Spleen (tissue), 11 donors: ENCODE results near the gene MCM7. TPM values are rescaled to one million over a fixed set of nuclear protein-coding genes. Genes with fewer than 3 reads are reported as not detected.

ENCODE experiments used
- DNase-seq: peaks from one replicate; pipeline ENCODE4 v3.0.0-alpha.2; 2020
- H3K27ac ChIP-seq, 8 donors: fragments of 200-600 bp; sonication (generic) in 7 of 8; 1 replicate in 4 of 8; 2 replicates in 4 of 8; pipeline versions ENCODE4 v1.5.0 to v1.8.0; 2016 to 2021; ENCODE audit warnings: inconsistent platforms in 4 of 8, mild to moderate bottlenecking in 4 of 8, moderate library complexity in 1 of 8
- H3K27me3 ChIP-seq, 7 donors: fragments of 200-600 bp; sonication (generic) in 6 of 7; replicated peaks in 1 of 7; 1 replicate in 4 of 7; 2 replicates in 3 of 7; pipeline versions ENCODE4 v1.5.0 to v1.8.0; 2016 to 2021; ENCODE audit warnings: inconsistent platforms in 3 of 7, mild to moderate bottlenecking in 1 of 7
- H3K36me3 ChIP-seq, 6 donors: fragments of 200-600 bp; sonication (generic) in 5 of 6; 1 replicate in 4 of 6; 2 replicates in 2 of 6; pipeline versions ENCODE4 v1.5.0 to v1.8.0; 2016 to 2021; ENCODE audit warnings: inconsistent platforms in 2 of 6
- H3K4me1 ChIP-seq, 6 donors: fragments of 200-600 bp; sonication (generic) in 5 of 6; 1 replicate in 3 of 6; 2 replicates in 3 of 6; pipeline versions ENCODE4 v1.5.0 to v1.8.0; 2016 to 2021; ENCODE audit warnings: inconsistent platforms in 3 of 6
- H3K4me3 ChIP-seq, 8 donors: fragments of 200-600 bp; sonication (generic) in 7 of 8; 1 replicate in 4 of 8; 2 replicates in 4 of 8; pipeline versions ENCODE4 v1.5.0 to v1.8.0; 2016 to 2021; ENCODE audit warnings: inconsistent platforms in 4 of 8, mild to moderate bottlenecking in 4 of 8, moderate library complexity in 2 of 8
- H3K9me3 ChIP-seq, 8 donors: fragments of 200-600 bp; sonication (generic) in 7 of 8; 1 replicate in 4 of 8; 2 replicates in 4 of 8; pipeline versions ENCODE4 v1.5.0 to v1.8.0; 2016 to 2021; ENCODE audit warnings: inconsistent platforms in 4 of 8
- CTCF ChIP-seq, 11 experiments: fragments of 200-600 bp in 7 of 11; fragments of 450-650 bp in 4 of 11; sonication (generic) in 4 of 11; IDR thresholded peaks in 8 of 11; conservative IDR thresholded peaks in 3 of 11; 1 replicate in 7 of 11; 2 replicates in 4 of 11; pipeline versions ENCODE4 v1.4.0 to v1.8.0; 2016 to 2021; ENCODE audit warnings: antibody characterized with exemption in 11 of 11, inconsistent platforms in 4 of 11, mild to moderate bottlenecking in 1 of 11
- POLR2A ChIP-seq, 3 donors: fragments of 450-650 bp; IDR thresholded peaks; one replicate each; pipeline ENCODE4 v1.5.1; 2017; ENCODE audit warnings: antibody characterized with exemption in 3 of 3, mild to moderate bottlenecking in 1 of 3
- POLR2AphosphoS5 ChIP-seq, 3 donors: sonication (generic); formaldehyde crosslinking; IDR thresholded peaks; one replicate each; pipeline ENCODE4 v1.5.1; 2017; ENCODE audit warnings: antibody characterized with exemption in 3 of 3
- WGBS, 5 donors: extraction: QIAGEN DNeasy Blood & Tissue Kit in 3 of 5; methylation state at CpG; one replicate each; pipeline versions ENCODE4 v1.1.5 to v1.1.7; 2013 to 2018; 5-methylcytosine and 5-hydroxymethylcytosine counted together
- intact Hi-C: fragments of 100-400 bp; cut with DNase I; formaldehyde crosslinking; loops from one replicate; pipeline ENCODE4 v1.15.0; 2023; ENCODE audit warnings: low total_unique reads
- polyA plus RNA-seq, 3 donors: library from polyadenylated mRNA; stranded (reverse); fragments of 200-250 nt; gene quantifications; one replicate each; pipeline ENCODE4 v1.2.1, GENCODE V29; 2013
- total RNA-seq, 7 donors: library from RNA; depleted of rRNA in 3 of 7; stranded (reverse); fragments of >200 nt in 3 of 7; fragmentation: NEBNext Ultra II Directional in 4 of 7; extraction: Animal tissue kit (Norgen Biotek cat#: 25700) in 4 of 7; gene quantifications; one replicate each; pipeline versions ENCODE4 v1.1.0 to v1.2.1, GENCODE V29; 2016 to 2021
- donor health status: healthy with polysubstance abuse.
- donor health status: DM: no; HTN: no; CAD: no; lungs with moderate emphysema.
- donor health status: DM: no; HTN: no; CAD: no.
- donor health status: Bipolar disorder and iron deficiency.
- donor health status: healthy.
- donor health status: DM: no; HTN: no; CAD: no.
- donor health status: DM: yes; HTN: yes; CAD: no.

MCM7 gene
- total and polyA plus RNA-seq, 10 donors = 49.5 to 92.7 (median 68.5) TPM

GRCh38 chr7:100088621-100089457, 12.4 kb downstream of the MCM7 start, which contains the start of gene COPS6:
COPS6 (plus strand) TSS chr7:100088969; CDS start chr7:100088991, 22 bp downstream.
- Histone ChIP-seq H3K27me3 (no peaks in the 10 kb centered on the region), H3K9me3 (no peaks in the 10 kb centered on the region), H3K36me3 (peaks cover 3 to 40% (median 38%) of the 10 kb centered on the region in 6 donors), H3K4me3 (peak within 1 kb of the TSS; percentile 58 to 97 (median 77)), H3K27ac (peak within 1 kb of the TSS; percentile 76 to 94 (median 90)), H3K4me1 (peaks cover 15 to 66% (median 29%) of the 10 kb centered on the region in 6 donors)
- DNase-seq = peak; percentile 96
- intact Hi-C loops = no loop called here
- peak; percentile 96 to 98 (median 97) for TF ChIP-seq POLR2AphosphoS5 (IDR thresholded peaks at IDR 0.05)
- peak in 1 of 11 experiments; percentile 14 for TF ChIP-seq CTCF (IDR thresholded peaks at IDR 0.05 in 8 of 11, conservative IDR thresholded peaks at IDR 0.05 in 3 of 11)
- peak in 2 of 3 donors; percentile 67 to 87 for TF ChIP-seq POLR2A (IDR thresholded peaks at IDR 0.05)
- WGBS, 5 donors = 0 to 1% (median 0%) methylated on average over 37 to 68 of the region's 68 CpGs

GRCh38 chr7:100088095-100088620, 13.0 kb downstream of the MCM7 start:
- H3K4me3 ChIP-seq = peak overlapping the region; percentile 58 to 97 (median 77)
- H3K4me1 ChIP-seq = peaks cover 15 to 60% (median 29%) of the 10 kb centered on the region in 6 donors
- no peak for TF ChIP-seq POLR2AphosphoS5 (IDR thresholded peaks at IDR 0.05)
- no peak for TF ChIP-seq POLR2A (IDR thresholded peaks at IDR 0.05)
- TF ChIP-seq CTCF (IDR thresholded peaks at IDR 0.05 in 8 of 11, conservative IDR thresholded peaks at IDR 0.05 in 3 of 11) = no peak
- H3K27ac ChIP-seq = peak overlapping the region; percentile 76 to 94 (median 90)
- DNase-seq = peak; percentile 74
- intact Hi-C loops = no loop called here
- H3K36me3 ChIP-seq = peaks cover 3 to 33% (median 31%) of the 10 kb centered on the region in 6 donors
- 73 to 84% (median 78%) methylated on average over 10 to 11 of the region's 11 CpGs for WGBS, 5 donors
- H3K27me3 ChIP-seq = no peaks in the 10 kb centered on the region
- H3K9me3 ChIP-seq = no peaks in the 10 kb centered on the region

GRCh38 chr7:100087055-100087750, 14.0 kb downstream of the MCM7 start:
- TF ChIP-seq POLR2AphosphoS5 (IDR thresholded peaks at IDR 0.05) (no peak), CTCF (IDR thresholded peaks at IDR 0.05 in 8 of 11, conservative IDR thresholded peaks at IDR 0.05 in 3 of 11) (no peak), POLR2A (IDR thresholded peaks at IDR 0.05) (no peak)
- H3K27me3 ChIP-seq = no peaks in the 10 kb centered on the region
- WGBS, 5 donors = 87 to 92% (median 87%) methylated on average over 10 of the region's 10 CpGs
- no peaks in the 10 kb centered on the region for H3K9me3 ChIP-seq
- H3K36me3 ChIP-seq = peaks cover 3 to 24% (median 21%) of the 10 kb centered on the region in 6 donors
- DNase-seq = no peak
- peak overlapping the region in 5 of 8 donors; percentile 15 to 94 (median 90) for H3K27ac ChIP-seq
- H3K4me1 ChIP-seq = peaks cover 23 to 60% (median 37%) of the 10 kb centered on the region in 6 donors
- intact Hi-C loops = no loop called here
- no peak overlapping the region for H3K4me3 ChIP-seq
